MCF 10A (cell line): ENCODE measurements around the gene DCTPP1. TPM values are rescaled to one million over a fixed set of nuclear protein-coding genes. Genes with fewer than 3 reads are reported as not detected.

ENCODE experiments used
- BruUV-seq: library from RNA; stranded (reverse); fragments of 400-500 nt; replicated peaks from 2 replicates; lab custom pipeline; 2021; lab: Mats Ljungman, UMichigan
- CTCF ChIA-PET: fragments of 300-600 bp; sonication (Branson Sonifier 250); formaldehyde crosslinking; extraction: SDS; loops from one replicate; lab custom pipeline; 2021; ENCODE audit warnings: antibody characterized with exemption, inconsistent platforms; lab: Yijun Ruan, JAX
- POLR2A ChIA-PET: fragments of 300-600, 350-650 bp; sonication (Branson Sonifier 250); formaldehyde crosslinking; extraction: SDS; loops from one replicate; lab custom pipeline; 2020; ENCODE audit warnings: antibody characterized with exemption, inconsistent platforms; lab: Yijun Ruan, JAX
- DNase-seq: peaks from one replicate; pipeline ENCODE4 v3.0.0-alpha.2; 2018; ENCODE audit not compliant: unreplicated experiment
- H3K27ac Mint-ChIP-seq: one replicate; pipeline ENCODE4 v1.8.0; 2022; ENCODE audit warnings: mild to moderate bottlenecking, low read depth, mixed read lengths; ENCODE audit not compliant: unreplicated experiment
- H3K27me3 Mint-ChIP-seq: one replicate; pipeline ENCODE4 v1.8.0; 2022; ENCODE audit warnings: mixed read lengths; ENCODE audit not compliant: insufficient read depth, unreplicated experiment
- H3K36me3 Mint-ChIP-seq: one replicate; pipeline ENCODE4 v1.8.0; 2022; ENCODE audit warnings: mild to moderate bottlenecking, moderate library complexity, mixed read lengths; ENCODE audit not compliant: insufficient read depth, unreplicated experiment
- H3K4me1 Mint-ChIP-seq: one replicate; pipeline ENCODE4 v1.8.0; 2022; ENCODE audit warnings: mixed read lengths; ENCODE audit not compliant: insufficient read depth, unreplicated experiment
- H3K4me3 Mint-ChIP-seq: one replicate; pipeline ENCODE4 v1.8.0; 2022; ENCODE audit warnings: mild to moderate bottlenecking, moderate library complexity, mixed read lengths; ENCODE audit not compliant: unreplicated experiment
- H3K9me3 Mint-ChIP-seq: one replicate; pipeline ENCODE4 v1.8.0; 2022; ENCODE audit warnings: mixed read lengths; ENCODE audit not compliant: unreplicated experiment
- intact Hi-C: fragments of 100-400 bp; cut with micrococcal nuclease; formaldehyde crosslinking; loops from 2 replicates; pipeline ENCODE4 v1.14.1; 2022
- total RNA-seq: library from RNA; stranded (reverse); gene quantifications from 2 replicates; pipeline ENCODE4 v1.2.3, GENCODE V29; 2022
- TF ChIP-seq, protein P1 (sequence below): fragments of 200-600 bp; IDR thresholded peaks from one replicate; pipeline ENCODE4 v1.8.0; 2022; ENCODE audit warnings: antibody characterized with exemption, mild to moderate bottlenecking; ENCODE audit not compliant: unreplicated experiment

Gene DCTPP1
- total RNA-seq, 1 experiment from 2014 or later: 42.4 TPM

DNA sequence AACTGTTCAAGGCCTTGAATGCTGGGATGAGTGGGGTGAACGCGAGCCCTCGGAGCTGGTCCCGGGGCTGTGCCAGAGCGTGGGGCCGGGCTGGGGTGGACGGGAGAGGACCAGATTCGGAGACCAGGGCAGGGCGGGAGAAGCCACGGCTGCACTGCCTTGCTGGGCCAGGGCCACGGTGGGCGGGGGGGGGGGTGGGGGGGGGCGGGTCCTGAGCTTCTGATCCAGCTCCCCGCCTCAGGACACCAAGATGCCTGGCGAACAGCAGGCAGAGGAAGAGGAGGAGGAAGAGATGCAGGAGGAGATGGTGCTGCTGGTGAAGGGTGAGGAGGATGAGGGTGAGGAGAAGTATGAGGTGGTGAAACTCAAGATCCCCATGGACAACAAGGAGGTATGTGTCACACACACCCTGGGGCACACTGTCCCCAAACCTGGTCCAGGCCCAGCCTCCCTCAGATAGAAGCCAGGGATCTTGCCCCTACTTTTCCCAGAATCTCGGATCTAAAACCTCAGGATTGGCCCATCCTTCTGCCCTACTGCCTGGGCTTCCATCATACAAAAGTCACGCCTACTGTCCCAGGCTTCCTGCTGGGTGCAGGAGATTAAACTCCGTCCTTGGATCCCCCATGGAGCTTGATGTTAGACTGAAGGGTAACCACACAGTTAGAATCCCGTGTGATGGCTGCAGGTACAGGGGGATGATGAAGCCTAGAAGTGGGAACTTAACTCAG is 21.9 kb downstream of the DCTPP1 start:
- TSS peak; percentile 44 for BruUV-seq
- peaks cover 21% of the 10 kb centered on the region for H3K4me1 Mint-ChIP-seq
- intact Hi-C loops: loop anchor here (2.0 to 10.0 kb wide), 3 partner anchors 39 to 313 kb away; partner anchors contain the start of genes MAPK3, TBX6 and YPEL3
- DNase-seq: peak; percentile 16
- peaks cover 11% of the 10 kb centered on the region for H3K27me3 Mint-ChIP-seq
- H3K9me3 Mint-ChIP-seq: no peaks in the 10 kb centered on the region
- ChIA-PET POLR2A (interaction anchor here (0.6 to 6.0 kb wide), 21 partner anchors 8 to 1458 kb away, joined by 3 to 66 read pairs (median 8); partner anchors contain the start of genes ALDOA, DCTPP1, NFATC2IP and SEPTIN1), CTCF (interaction anchor here (0.6 to 2.8 kb wide), 12 partner anchors 9 to 751 kb away, joined by 3 to 13 read pairs (median 4); partner anchors contain the start of genes CD2BP2 and ZNF48)
- H3K27ac Mint-ChIP-seq: no peak overlapping the region
- H3K36me3 Mint-ChIP-seq: peaks cover 17% of the 10 kb centered on the region
- H3K4me3 Mint-ChIP-seq: peak overlapping the region; percentile 81
- TF ChIP-seq, protein P1, sequence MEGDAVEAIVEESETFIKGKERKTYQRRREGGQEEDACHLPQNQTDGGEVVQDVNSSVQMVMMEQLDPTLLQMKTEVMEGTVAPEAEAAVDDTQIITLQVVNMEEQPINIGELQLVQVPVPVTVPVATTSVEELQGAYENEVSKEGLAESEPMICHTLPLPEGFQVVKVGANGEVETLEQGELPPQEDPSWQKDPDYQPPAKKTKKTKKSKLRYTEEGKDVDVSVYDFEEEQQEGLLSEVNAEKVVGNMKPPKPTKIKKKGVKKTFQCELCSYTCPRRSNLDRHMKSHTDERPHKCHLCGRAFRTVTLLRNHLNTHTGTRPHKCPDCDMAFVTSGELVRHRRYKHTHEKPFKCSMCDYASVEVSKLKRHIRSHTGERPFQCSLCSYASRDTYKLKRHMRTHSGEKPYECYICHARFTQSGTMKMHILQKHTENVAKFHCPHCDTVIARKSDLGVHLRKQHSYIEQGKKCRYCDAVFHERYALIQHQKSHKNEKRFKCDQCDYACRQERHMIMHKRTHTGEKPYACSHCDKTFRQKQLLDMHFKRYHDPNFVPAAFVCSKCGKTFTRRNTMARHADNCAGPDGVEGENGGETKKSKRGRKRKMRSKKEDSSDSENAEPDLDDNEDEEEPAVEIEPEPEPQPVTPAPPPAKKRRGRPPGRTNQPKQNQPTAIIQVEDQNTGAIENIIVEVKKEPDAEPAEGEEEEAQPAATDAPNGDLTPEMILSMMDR: no peak

DNA sequence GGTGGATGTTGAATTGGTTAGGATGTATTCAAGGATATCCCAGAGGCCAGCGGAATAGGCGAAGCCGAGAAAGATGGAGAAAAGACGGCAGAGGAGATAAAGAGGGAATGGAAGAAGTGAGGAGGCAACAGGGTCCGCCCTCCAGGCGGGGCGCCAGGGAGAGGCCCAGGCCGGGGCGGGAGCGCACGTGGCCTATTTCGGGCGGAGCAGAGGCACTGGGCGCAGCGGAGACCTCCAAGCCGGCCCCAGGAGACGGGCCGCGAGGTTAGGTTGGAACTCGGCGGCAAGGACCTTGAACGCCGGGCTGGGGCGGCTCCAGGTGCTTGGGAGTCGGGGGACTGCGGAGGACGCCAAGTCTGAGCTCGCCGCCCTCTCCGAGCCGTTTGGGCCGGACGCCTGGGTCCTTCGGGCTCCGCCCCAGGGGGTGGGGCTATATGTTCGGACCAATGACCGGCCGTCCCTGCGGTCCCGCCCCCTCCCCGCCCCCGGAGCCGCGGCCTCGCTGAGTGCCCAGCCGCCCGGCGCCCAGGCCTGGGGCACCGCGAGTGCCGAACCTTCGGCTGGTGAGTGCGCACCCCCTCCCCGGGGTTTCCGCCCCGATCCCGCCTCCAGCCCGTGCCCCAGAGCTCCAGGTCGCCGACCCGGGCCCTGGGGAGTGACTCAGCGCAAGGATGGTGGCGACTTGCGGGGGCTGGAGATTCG is 22.6 kb downstream of the DCTPP1 start, which contains the start of gene ZNF771:
ZNF771 (plus strand) TSS at position 505 of the 702 bp plus-strand sequence. CDS start 448 bp downstream, outside the sequence.
- Mint-ChIP-seq H3K27ac (peak within 1 kb of the TSS; percentile 33), H3K27me3 (peaks cover 11% of the 10 kb centered on the region), H3K9me3 (no peaks in the 10 kb centered on the region), H3K4me1 (peaks cover 19% of the 10 kb centered on the region), H3K4me3 (peak within 1 kb of the TSS; percentile 81), H3K36me3 (peaks cover 14% of the 10 kb centered on the region)
- ChIA-PET POLR2A (interaction anchor here (0.5 to 6.0 kb wide), 22 partner anchors 8 to 1457 kb away, joined by 3 to 66 read pairs (median 6); partner anchors contain the start of genes ALDOA, DCTPP1, NFATC2IP and SEPTIN1), CTCF (interaction anchor here (0.6 to 1.7 kb wide), 4 partner anchors 16 to 222 kb away, joined by 3 to 9 read pairs (median 4); partner anchors contain the start of gene CD2BP2)
- TF ChIP-seq, protein P1: no peak
- BruUV-seq: TSS peak; percentile 92
- intact Hi-C loops: loop anchor here (5.0 to 10.0 kb wide), 2 partner anchors 285 to 312 kb away; partner anchors contain the start of genes MAPK3, TBX6 and YPEL3
- DNase-seq: peak; percentile 93

DNA sequence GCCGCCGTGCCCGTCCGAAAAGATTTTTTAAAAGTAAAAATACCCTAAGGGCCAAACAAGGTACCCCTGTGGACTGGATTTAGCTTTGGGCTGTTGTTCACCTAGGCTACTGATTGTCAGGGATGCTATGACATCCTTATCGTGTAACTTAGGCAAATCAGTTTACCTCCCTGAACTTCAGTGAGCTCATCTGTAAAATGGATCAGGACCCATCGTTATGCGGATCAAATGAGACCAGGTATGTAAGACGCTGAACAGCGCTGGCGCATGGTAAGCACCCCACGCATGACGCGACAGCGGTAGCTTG is 23.1 kb downstream of the DCTPP1 start:
- TF ChIP-seq, protein P1: no peak
- BruUV-seq: no TSS peak
- peak overlapping the region; percentile 33 for H3K27ac Mint-ChIP-seq
- H3K9me3 Mint-ChIP-seq: no peaks in the 10 kb centered on the region
- H3K27me3 Mint-ChIP-seq: peaks cover 11% of the 10 kb centered on the region
- peak overlapping the region; percentile 81 for H3K4me3 Mint-ChIP-seq
- CTCF ChIA-PET: interaction anchor here (0.6 to 1.4 kb wide), 5 partner anchors 12 to 223 kb away, joined by 3 to 8 read pairs (median 6); partner anchors contain the start of gene ZNF48
- H3K36me3 Mint-ChIP-seq: peaks cover 10% of the 10 kb centered on the region
- POLR2A ChIA-PET: interaction anchor here (0.5 to 6.0 kb wide), 17 partner anchors 9 to 287 kb away, joined by 3 to 66 read pairs (median 8); partner anchors contain the start of genes DCTPP1, SEPTIN1, TBC1D10B and ZNF48
- intact Hi-C loops: loop anchor here (5.0 to 10.0 kb wide), 2 partner anchors 284 to 312 kb away; partner anchors contain the start of genes MAPK3, TBX6 and YPEL3
- DNase-seq: no peak
- H3K4me1 Mint-ChIP-seq: peaks cover 15% of the 10 kb centered on the region
